HEK293T (cell line): ENCODE results near the gene GKN1.

Experiments
- LEF1 ChIP-seq: fragments of 450-650 bp; IDR thresholded peaks from 2 replicates; pipeline ENCODE4 v1.6.1; 2017; ENCODE audit warnings: mild to moderate bottlenecking, borderline replicate concordance
- NFRKB ChIP-seq: fragments of 450-650 bp; IDR thresholded peaks from 2 replicates; pipeline ENCODE4 v1.6.1; 2016; ENCODE audit warnings: mild to moderate bottlenecking, moderate library complexity

DNA sequence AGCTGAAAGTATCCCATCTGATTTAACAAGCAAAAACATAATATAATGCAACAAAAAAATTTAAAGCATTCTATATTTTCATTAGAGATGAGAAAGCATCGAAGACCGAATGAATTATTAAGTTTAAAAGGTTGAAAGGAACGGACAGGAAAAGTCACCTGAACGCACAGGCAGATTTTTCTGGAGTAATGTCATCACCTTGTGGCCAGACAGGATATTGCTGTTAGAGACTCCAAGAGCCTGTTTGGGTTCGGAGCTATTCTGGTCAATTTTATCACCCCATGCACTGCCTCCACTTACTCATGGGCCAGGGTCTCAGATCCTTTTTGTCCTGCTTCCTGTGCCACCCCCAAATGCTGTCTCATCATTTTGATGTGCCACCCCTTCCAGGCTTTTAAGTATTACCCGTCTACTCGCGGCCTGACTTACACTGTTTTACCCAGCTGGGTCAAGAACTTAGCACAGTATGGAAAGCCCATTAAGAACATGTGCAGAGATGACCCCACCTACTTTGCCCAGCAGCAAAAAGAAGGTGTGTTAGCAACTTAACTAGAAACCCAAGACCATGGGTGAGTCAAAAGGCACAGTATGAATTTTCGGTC, 49.0 kb upstream of the GKN1 start:
- no peak for TF ChIP-seq LEF1
- no peak for TF ChIP-seq NFRKB
